Measurements from ENCODE around the gene MYH7. TPM values are rescaled to one million over a fixed set of nuclear protein-coding genes. Genes with fewer than 3 reads are reported as not detected.
"Not testable (repeated sequence)": the region's sequence is repeated elsewhere in the genome, so short reads cannot be mapped to it uniquely, and the experiment has no call there.

MYH7 gene
- polyA plus RNA-seq, 2 donors = 0.08 to 0.12 TPM

GRCh38 chr14:23403908-23404307 lies 31.6 kb downstream of the MYH7 start:
- Histone ChIP-seq H3K27me3 (ENCODE audit: control insufficient read depth in 1 of 2, insufficient read depth in 2 of 2, low read length in 2 of 2) (no peaks in the 10 kb centered on the region), H3K27ac (ENCODE audit: low read depth in 2 of 2, low read length in 1 of 2) (no peak overlapping the region), H3K36me3 (ENCODE audit: control insufficient read depth in 2 of 2, insufficient read depth in 2 of 2, low read length in 1 of 2) (no peaks in the 10 kb centered on the region), H3K4me1 (ENCODE audit: control insufficient read depth in 2 of 2, insufficient read depth in 2 of 2, low read length in 1 of 2) (no peaks in the 10 kb centered on the region), H3K9me3 (ENCODE audit: control insufficient read depth in 2 of 2, insufficient read depth in 1 of 2, low read depth in 1 of 2, low read length in 1 of 2) (no peaks in the 10 kb centered on the region), H3K4me3 (ENCODE audit: low read depth in 1 of 2, low read length in 2 of 2) (no peak overlapping the region)
- WGBS, 2 donors = 61 to 64% methylated on average over 4 of the region's 4 CpGs

- Histone ChIP-seq H3K27ac (ENCODE audit: low read depth in 2 of 2, low read length in 1 of 2) (no peak overlapping the region), H3K4me1 (ENCODE audit: control insufficient read depth in 2 of 2, insufficient read depth in 2 of 2, low read length in 1 of 2) (no peaks in the 10 kb centered on the region), H3K27me3 (ENCODE audit: control insufficient read depth in 1 of 2, insufficient read depth in 2 of 2, low read length in 2 of 2) (no peaks in the 10 kb centered on the region), H3K4me3 (ENCODE audit: low read depth in 1 of 2, low read length in 2 of 2) (no peak overlapping the region), H3K36me3 (ENCODE audit: control insufficient read depth in 2 of 2, insufficient read depth in 2 of 2, low read length in 1 of 2) (no peaks in the 10 kb centered on the region), H3K9me3 (ENCODE audit: control insufficient read depth in 2 of 2, insufficient read depth in 1 of 2, low read depth in 1 of 2, low read length in 1 of 2) (no peaks in the 10 kb centered on the region)
- 59 to 68% methylated on average over 7 of the region's 7 CpGs for WGBS, 2 donors
Measured at GRCh38 chr14:23403139-23403438, 32.4 kb downstream of the MYH7 start.

GRCh38 chr14:23402296-23403138 lies 32.9 kb downstream of the MYH7 start:
- Histone ChIP-seq H3K4me1 (ENCODE audit: control insufficient read depth in 2 of 2, insufficient read depth in 2 of 2, low read length in 1 of 2) (no peaks in the 10 kb centered on the region), H3K36me3 (ENCODE audit: control insufficient read depth in 2 of 2, insufficient read depth in 2 of 2, low read length in 1 of 2) (no peaks in the 10 kb centered on the region), H3K27ac (ENCODE audit: low read depth in 2 of 2, low read length in 1 of 2) (no peak overlapping the region), H3K9me3 (ENCODE audit: control insufficient read depth in 2 of 2, insufficient read depth in 1 of 2, low read depth in 1 of 2, low read length in 1 of 2) (no peaks in the 10 kb centered on the region), H3K27me3 (ENCODE audit: control insufficient read depth in 1 of 2, insufficient read depth in 2 of 2, low read length in 2 of 2) (no peaks in the 10 kb centered on the region), H3K4me3 (ENCODE audit: low read depth in 1 of 2, low read length in 2 of 2) (no peak overlapping the region)
- 62 to 67% methylated on average over 25 of the region's 25 CpGs for WGBS, 2 donors

- Histone ChIP-seq H3K4me3 (ENCODE audit: low read depth in 1 of 2, low read length in 2 of 2) (no peak overlapping the region), H3K27ac (ENCODE audit: low read depth in 2 of 2, low read length in 1 of 2) (no peak overlapping the region), H3K36me3 (ENCODE audit: control insufficient read depth in 2 of 2, insufficient read depth in 2 of 2, low read length in 1 of 2) (no peaks in the 10 kb centered on the region), H3K4me1 (ENCODE audit: control insufficient read depth in 2 of 2, insufficient read depth in 2 of 2, low read length in 1 of 2) (no peaks in the 10 kb centered on the region), H3K27me3 (ENCODE audit: control insufficient read depth in 1 of 2, insufficient read depth in 2 of 2, low read length in 2 of 2) (no peaks in the 10 kb centered on the region), H3K9me3 (ENCODE audit: control insufficient read depth in 2 of 2, insufficient read depth in 1 of 2, low read depth in 1 of 2, low read length in 1 of 2) (no peaks in the 10 kb centered on the region)
- 71 to 73% methylated on average over 4 of the region's 4 CpGs for WGBS, 2 donors
Measured at GRCh38 chr14:23401291-23401690, 34.2 kb downstream of the MYH7 start.

GRCh38 chr14:23400496-23401149 lies 34.8 kb downstream of the MYH7 start:
- 88 to 89% methylated on average over 16 of the region's 16 CpGs for WGBS, 2 donors
- H3K9me3 ChIP-seq (ENCODE audit: control insufficient read depth in 2 of 2, insufficient read depth in 1 of 2, low read depth in 1 of 2, low read length in 1 of 2); H3K27ac ChIP-seq (ENCODE audit: low read depth in 2 of 2, low read length in 1 of 2); H3K27me3 ChIP-seq (ENCODE audit: control insufficient read depth in 1 of 2, insufficient read depth in 2 of 2, low read length in 2 of 2); H3K4me1 ChIP-seq (ENCODE audit: control insufficient read depth in 2 of 2, insufficient read depth in 2 of 2, low read length in 1 of 2); H3K4me3 ChIP-seq (ENCODE audit: low read depth in 1 of 2, low read length in 2 of 2); H3K36me3 ChIP-seq (ENCODE audit: control insufficient read depth in 2 of 2, insufficient read depth in 2 of 2, low read length in 1 of 2): not testable (repeated sequence)

- H3K9me3 ChIP-seq (ENCODE audit: control insufficient read depth in 2 of 2, insufficient read depth in 1 of 2, low read depth in 1 of 2, low read length in 1 of 2) = no peaks in the 10 kb centered on the region
- H3K27ac ChIP-seq (ENCODE audit: low read depth in 2 of 2, low read length in 1 of 2) = no peak overlapping the region
- H3K27me3 ChIP-seq (ENCODE audit: control insufficient read depth in 1 of 2, insufficient read depth in 2 of 2, low read length in 2 of 2) = no peaks in the 10 kb centered on the region
- H3K4me1 ChIP-seq (ENCODE audit: control insufficient read depth in 2 of 2, insufficient read depth in 2 of 2, low read length in 1 of 2) = no peaks in the 10 kb centered on the region
- no peaks in the 10 kb centered on the region for H3K36me3 ChIP-seq (ENCODE audit: control insufficient read depth in 2 of 2, insufficient read depth in 2 of 2, low read length in 1 of 2)
- 85 to 89% methylated on average over 6 of the region's 6 CpGs for WGBS, 2 donors
- H3K4me3 ChIP-seq (ENCODE audit: low read depth in 1 of 2, low read length in 2 of 2) = no peak overlapping the region
Measured at GRCh38 chr14:23399591-23399990, 35.9 kb downstream of the MYH7 start.

GRCh38 chr14:23399136-23399535 lies 36.3 kb downstream of the MYH7 start:
- H3K9me3 ChIP-seq (ENCODE audit: control insufficient read depth in 2 of 2, insufficient read depth in 1 of 2, low read depth in 1 of 2, low read length in 1 of 2) = no peaks in the 10 kb centered on the region
- H3K4me3 ChIP-seq (ENCODE audit: low read depth in 1 of 2, low read length in 2 of 2) = no peak overlapping the region
- WGBS, 2 donors = 88 to 89% methylated on average over 3 of the region's 3 CpGs
- no peaks in the 10 kb centered on the region for H3K36me3 ChIP-seq (ENCODE audit: control insufficient read depth in 2 of 2, insufficient read depth in 2 of 2, low read length in 1 of 2)
- H3K27me3 ChIP-seq (ENCODE audit: control insufficient read depth in 1 of 2, insufficient read depth in 2 of 2, low read length in 2 of 2) = no peaks in the 10 kb centered on the region
- H3K4me1 ChIP-seq (ENCODE audit: control insufficient read depth in 2 of 2, insufficient read depth in 2 of 2, low read length in 1 of 2) = no peaks in the 10 kb centered on the region
- no peak overlapping the region for H3K27ac ChIP-seq (ENCODE audit: low read depth in 2 of 2, low read length in 1 of 2)

- Histone ChIP-seq H3K4me3 (ENCODE audit: low read depth in 1 of 2, low read length in 2 of 2) (no peak overlapping the region), H3K27me3 (ENCODE audit: control insufficient read depth in 1 of 2, insufficient read depth in 2 of 2, low read length in 2 of 2) (no peaks in the 10 kb centered on the region), H3K4me1 (ENCODE audit: control insufficient read depth in 2 of 2, insufficient read depth in 2 of 2, low read length in 1 of 2) (no peaks in the 10 kb centered on the region), H3K36me3 (ENCODE audit: control insufficient read depth in 2 of 2, insufficient read depth in 2 of 2, low read length in 1 of 2) (no peaks in the 10 kb centered on the region), H3K27ac (ENCODE audit: low read depth in 2 of 2, low read length in 1 of 2) (no peak overlapping the region), H3K9me3 (ENCODE audit: control insufficient read depth in 2 of 2, insufficient read depth in 1 of 2, low read depth in 1 of 2, low read length in 1 of 2) (no peaks in the 10 kb centered on the region)
- WGBS, 2 donors = 77 to 84% methylated on average over 4 of the region's 4 CpGs
Measured at GRCh38 chr14:23398348-23398747, 37.1 kb downstream of the MYH7 start.

GRCh38 chr14:23396781-23397407 lies 38.6 kb downstream of the MYH7 start:
- H3K27me3 ChIP-seq (ENCODE audit: control insufficient read depth in 1 of 2, insufficient read depth in 2 of 2, low read length in 2 of 2) = no peaks in the 10 kb centered on the region
- H3K9me3 ChIP-seq (ENCODE audit: control insufficient read depth in 2 of 2, insufficient read depth in 1 of 2, low read depth in 1 of 2, low read length in 1 of 2) = no peaks in the 10 kb centered on the region
- no peaks in the 10 kb centered on the region for H3K4me1 ChIP-seq (ENCODE audit: control insufficient read depth in 2 of 2, insufficient read depth in 2 of 2, low read length in 1 of 2)
- WGBS, 2 donors = 94 to 95% methylated on average over 10 of the region's 10 CpGs
- H3K4me3 ChIP-seq (ENCODE audit: low read depth in 1 of 2, low read length in 2 of 2) = no peak overlapping the region
- H3K27ac ChIP-seq (ENCODE audit: low read depth in 2 of 2, low read length in 1 of 2) = no peak overlapping the region
- no peaks in the 10 kb centered on the region for H3K36me3 ChIP-seq (ENCODE audit: control insufficient read depth in 2 of 2, insufficient read depth in 2 of 2, low read length in 1 of 2)
